Measurements from ENCODE around the gene TRAPPC8. TPM values are rescaled to one million over a fixed set of nuclear protein-coding genes. Genes with fewer than 3 reads are reported as not detected.

The TRAPPC8 gene
- total RNA-seq, 2 experiments from 2014 or later: 24.3 to 25.0 TPM

- H3K27ac Mint-ChIP-seq: no peak overlapping the region
- no peak for DNase-seq
- no peak overlapping the region for H3K4me3 Mint-ChIP-seq
- H3K9me3 Mint-ChIP-seq: no peaks in the 10 kb centered on the region
- no peaks in the 10 kb centered on the region for H3K27me3 Mint-ChIP-seq
- H3K4me1 Mint-ChIP-seq: no peaks in the 10 kb centered on the region
- H3K36me3 Mint-ChIP-seq: no peaks in the 10 kb centered on the region
Measured at GRCh38 chr18:31798399-31798798, 144.5 kb downstream of the TRAPPC8 start.

GRCh38 chr18:31795747-31796146 lies 147.2 kb downstream of the TRAPPC8 start:
- Mint-ChIP-seq H3K27ac (no peak overlapping the region), H3K36me3 (no peaks in the 10 kb centered on the region), H3K9me3 (no peaks in the 10 kb centered on the region), H3K4me3 (no peak overlapping the region), H3K4me1 (no peaks in the 10 kb centered on the region), H3K27me3 (no peaks in the 10 kb centered on the region)
- no peak for DNase-seq

GRCh38 chr18:31793531-31793930 lies 149.4 kb downstream of the TRAPPC8 start:
- Mint-ChIP-seq H3K27ac (no peak overlapping the region), H3K27me3 (no peaks in the 10 kb centered on the region), H3K4me1 (no peaks in the 10 kb centered on the region), H3K9me3 (no peaks in the 10 kb centered on the region), H3K4me3 (no peak overlapping the region), H3K36me3 (no peaks in the 10 kb centered on the region)
- no peak for DNase-seq

- no peaks in the 10 kb centered on the region for H3K4me1 Mint-ChIP-seq
- no peak overlapping the region for H3K27ac Mint-ChIP-seq
- no peak for DNase-seq
- no peaks in the 10 kb centered on the region for H3K27me3 Mint-ChIP-seq
- H3K9me3 Mint-ChIP-seq: no peaks in the 10 kb centered on the region
- H3K4me3 Mint-ChIP-seq: no peak overlapping the region
- H3K36me3 Mint-ChIP-seq: no peaks in the 10 kb centered on the region
Measured at GRCh38 chr18:31792580-31792911, 150.4 kb downstream of the TRAPPC8 start.

GRCh38 chr18:31791817-31792579 lies 150.9 kb downstream of the TRAPPC8 start:
- Mint-ChIP-seq H3K36me3 (no peaks in the 10 kb centered on the region), H3K9me3 (no peaks in the 10 kb centered on the region)
- DNase-seq: no peak

GRCh38 chr18:31789409-31789808 lies 153.5 kb downstream of the TRAPPC8 start:
- Mint-ChIP-seq H3K36me3 (no peaks in the 10 kb centered on the region), H3K4me1 (no peaks in the 10 kb centered on the region), H3K9me3 (no peaks in the 10 kb centered on the region), H3K27me3 (no peaks in the 10 kb centered on the region), H3K27ac (no peak overlapping the region), H3K4me3 (no peak overlapping the region)
- no peak for DNase-seq

More at GRCh38 chr18:31791817-31792579, 150.9 kb downstream of the TRAPPC8 start:
- H3K27me3 Mint-ChIP-seq: no peaks in the 10 kb centered on the region
- H3K4me3 Mint-ChIP-seq: no peak overlapping the region
- no peaks in the 10 kb centered on the region for H3K4me1 Mint-ChIP-seq
- no peak overlapping the region for H3K27ac Mint-ChIP-seq

GRCh38 chr18:31783059-31783458 lies 159.9 kb downstream of the TRAPPC8 start:
- Mint-ChIP-seq H3K27ac (no peak overlapping the region), H3K36me3 (peaks cover 2% of the 10 kb centered on the region), H3K4me3 (no peak overlapping the region), H3K4me1 (no peaks in the 10 kb centered on the region), H3K27me3 (no peaks in the 10 kb centered on the region), H3K9me3 (peaks cover 19% of the 10 kb centered on the region)
- DNase-seq: no peak

Other genes with a start within 250 kb of the TRAPPC8 start
- not detected for gene SLC25A52, start 182.2 kb downstream of the TRAPPC8 start, total RNA-seq
- gene RNF125, start 75.7 kb upstream of the TRAPPC8 start, total RNA-seq: 10 to 100 TPM; 11.6 to 11.8 TPM
- 100 to 1,000 TPM in 1 of 2 experiments, 10 to 100 TPM in 1; 95.9 to 107 TPM for gene RNF138, start 148.7 kb upstream of the TRAPPC8 start, total RNA-seq
- under 1 TPM in 1 of 2 experiments, not detected in 1; 0.08 TPM for gene MEP1B, start 246.9 kb upstream of the TRAPPC8 start, total RNA-seq